Heart left ventricle (tissue), 13 donors: ENCODE data around the gene SAT2.

Source experiments
- CTCF ChIP-seq, 12 donors: fragments of 200-600 bp; sonication (generic) in 4 of 12; IDR thresholded peaks; one replicate each; pipeline versions ENCODE4 v1.5.0 to v1.8.0; 2018 to 2022; ENCODE audit warnings: antibody characterized with exemption in 12 of 12, mild to moderate bottlenecking in 5 of 12
- POLR2A ChIP-seq, 2 donors: fragments of 450-650 bp; IDR thresholded peaks; one replicate each; pipeline ENCODE4 v1.6.1; 2017; ENCODE audit warnings: antibody characterized with exemption in 2 of 2, mild to moderate bottlenecking in 2 of 2, moderate library complexity in 2 of 2
- donor health status: ischemic (EF 13 %, LVEDD 7.1; RV severe dilation, severe dysfunction).
- donor health status: DM: no; HTN: yes; CAD: no.
- donor health status: DM: no; HTN: no; CAD: no.
- donor health status: ischemic (EF 25% LVEDD 6.9; RV normal size, moderate dysfunction).
- donor health status: ischemic (EF 25% LVEDD 5.7; RV mildly dilated, moderate dysfunction).
- donor health status: ischemic (EF 35%, LVEDD 5.7; RV mildly dilated, moderate dysfunction).
- donor health status: nonischemic (EF 11% LVEDD 7.7; RV severe dilation, severe dysfunction).
- donor health status: DM: yes; HTN: yes; CAD: no.
- donor health status: PGD.
- donor health status: ischemic (EF 29% LVEDD 5.4; RV normal size, mild dysfunction).
- donor health status: nonischemic (EF 23%, LVEDD 6.1; RV moderate dilation, normal function).

- TF ChIP-seq CTCF (IDR thresholded peaks at IDR 0.05) = peak in 9 of 12 donors; percentile 11 to 45 (median 31)
- TF ChIP-seq POLR2A (IDR thresholded peaks at IDR 0.05) = no peak
Observed at GRCh38 chr17:7586673-7587419, 40.8 kb downstream of the SAT2 start.
